OCI-LY1 (cell line): ENCODE data around the gene ATN1.

ENCODE experiments used
- EZH2 ChIP-seq: fragments of 200-600 bp; sonication (generic), shearing (Covaris generic); IDR thresholded peaks from 2 replicates; pipeline ENCODE4 v1.8.0; 2017; ENCODE audit warnings: borderline replicate concordance, mixed run types, mild to moderate bottlenecking, antibody characterized with exemption, low read length, moderate library complexity, mixed read lengths
- TF ChIP-seq, protein P1 (sequence below): fragments of 200-600 bp; sonication (generic), shearing (Covaris generic); IDR thresholded peaks from 2 replicates; pipeline ENCODE4 v1.5.1; 2017; ENCODE audit warnings: mild to moderate bottlenecking, antibody characterized with exemption, low read length, moderate library complexity, mixed read lengths

DNA sequence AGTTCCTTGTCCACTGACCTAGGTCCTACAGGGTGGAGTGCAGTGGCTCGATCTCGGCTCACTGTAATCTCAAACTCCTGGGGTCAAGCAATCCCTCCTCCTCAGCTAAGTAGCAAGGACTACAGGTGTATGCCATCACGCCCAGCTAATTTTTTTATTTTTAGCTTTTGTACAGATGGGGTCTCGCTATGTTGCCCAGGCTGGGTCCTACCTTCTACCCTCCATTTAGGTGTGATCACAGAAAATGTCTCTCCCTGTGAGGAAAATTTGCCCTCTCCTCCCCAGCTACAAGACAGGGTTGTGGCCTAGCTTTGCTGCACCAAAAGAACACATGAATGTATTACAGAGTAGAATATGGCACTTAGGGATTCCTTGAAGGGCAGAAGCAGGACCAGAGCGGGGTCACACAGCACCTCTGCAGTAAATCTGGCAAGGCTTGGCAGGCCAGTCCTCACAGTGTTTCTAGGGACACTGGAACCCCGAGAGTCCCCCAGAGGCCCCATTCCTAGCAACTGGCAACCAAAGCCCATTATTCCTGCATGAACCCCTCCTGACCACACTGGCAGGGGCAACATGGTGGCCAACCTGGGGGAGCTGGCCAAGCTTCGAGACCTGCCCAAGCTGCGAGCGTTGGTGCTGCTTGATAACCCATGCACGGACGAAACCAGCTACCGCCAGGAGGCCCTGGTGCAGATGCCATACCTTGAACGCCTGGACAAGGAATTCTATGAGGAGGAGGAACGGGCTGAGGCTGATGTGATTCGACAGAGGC is 15.4 kb upstream of the ATN1 start:
- TF ChIP-seq, protein P1, sequence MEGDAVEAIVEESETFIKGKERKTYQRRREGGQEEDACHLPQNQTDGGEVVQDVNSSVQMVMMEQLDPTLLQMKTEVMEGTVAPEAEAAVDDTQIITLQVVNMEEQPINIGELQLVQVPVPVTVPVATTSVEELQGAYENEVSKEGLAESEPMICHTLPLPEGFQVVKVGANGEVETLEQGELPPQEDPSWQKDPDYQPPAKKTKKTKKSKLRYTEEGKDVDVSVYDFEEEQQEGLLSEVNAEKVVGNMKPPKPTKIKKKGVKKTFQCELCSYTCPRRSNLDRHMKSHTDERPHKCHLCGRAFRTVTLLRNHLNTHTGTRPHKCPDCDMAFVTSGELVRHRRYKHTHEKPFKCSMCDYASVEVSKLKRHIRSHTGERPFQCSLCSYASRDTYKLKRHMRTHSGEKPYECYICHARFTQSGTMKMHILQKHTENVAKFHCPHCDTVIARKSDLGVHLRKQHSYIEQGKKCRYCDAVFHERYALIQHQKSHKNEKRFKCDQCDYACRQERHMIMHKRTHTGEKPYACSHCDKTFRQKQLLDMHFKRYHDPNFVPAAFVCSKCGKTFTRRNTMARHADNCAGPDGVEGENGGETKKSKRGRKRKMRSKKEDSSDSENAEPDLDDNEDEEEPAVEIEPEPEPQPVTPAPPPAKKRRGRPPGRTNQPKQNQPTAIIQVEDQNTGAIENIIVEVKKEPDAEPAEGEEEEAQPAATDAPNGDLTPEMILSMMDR: no peak
- no peak for TF ChIP-seq EZH2
